Natural killer cell (primary cell): ENCODE data around the gene CETN1. TPM values are rescaled to one million over a fixed set of nuclear protein-coding genes. Genes with fewer than 3 reads are reported as not detected.

Source experiments
- ATAC-seq, 3 donors: fragments of 150-1000 bp in 2 of 3; fragments of 200-7000 bp in 1 of 3; cut with Tn5 transposase; 1 replicate in 1 of 3; 2 replicates in 2 of 3; pipeline ENCODE4 v1.10.0; 2021; ENCODE audit warnings: mild to moderate bottlenecking in 2 of 3, moderate library complexity in 2 of 3
- DNase-seq, 2 donors: peaks; one replicate each; pipeline versions ENCODE4 v3.0.0 to v3.0.0-alpha.2; 2013 to 2021; ENCODE audit warnings: mixed read lengths in 1 of 2
- H3K27ac ChIP-seq: one replicate; pipeline ENCODE4 v1.5.1; 2013; ENCODE audit warnings: mild to moderate bottlenecking, low read length
- H3K27me3 ChIP-seq: one replicate; pipeline ENCODE4 v1.6.1; 2013; ENCODE audit warnings: low read length; ENCODE audit not compliant: control insufficient read depth, insufficient read depth
- H3K36me3 ChIP-seq: one replicate; pipeline ENCODE4 v1.6.1; 2013; ENCODE audit warnings: low read length; ENCODE audit not compliant: control insufficient read depth, insufficient read depth
- H3K4me1 ChIP-seq: one replicate; pipeline ENCODE4 v1.6.1; 2013; ENCODE audit warnings: low read length; ENCODE audit not compliant: control insufficient read depth, insufficient read depth
- H3K4me3 ChIP-seq: one replicate; pipeline ENCODE4 v1.5.1; 2013; ENCODE audit warnings: low read length
- H3K9me3 ChIP-seq: one replicate; pipeline ENCODE4 v1.6.1; 2013; ENCODE audit warnings: low read length; ENCODE audit not compliant: control insufficient read depth, insufficient read depth
- H3K27ac Mint-ChIP-seq, 2 donors: one replicate each; pipeline ENCODE4 v1.8.0; 2022; ENCODE audit warnings: mild to moderate bottlenecking in 2 of 2, mixed read lengths in 2 of 2, moderate library complexity in 1 of 2
- H3K27me3 Mint-ChIP-seq, 2 donors: one replicate each; pipeline ENCODE4 v1.8.0; 2022; ENCODE audit warnings: low read depth in 2 of 2, mixed read lengths in 2 of 2
- H3K36me3 Mint-ChIP-seq: one replicate; pipeline ENCODE4 v1.8.0; 2022; ENCODE audit warnings: mixed read lengths
- H3K4me1 Mint-ChIP-seq, 2 donors: one replicate each; pipeline ENCODE4 v1.8.0; 2022; ENCODE audit warnings: mixed read lengths in 2 of 2
- H3K4me3 Mint-ChIP-seq: one replicate; pipeline ENCODE4 v1.8.0; 2022; ENCODE audit warnings: mild to moderate bottlenecking, moderate library complexity, mixed read lengths
- H3K9me3 Mint-ChIP-seq, 2 donors: one replicate each; pipeline ENCODE4 v1.8.0; 2022; ENCODE audit warnings: mixed read lengths in 2 of 2
- CTCF ChIP-seq: fragments of 200-600 bp; IDR thresholded peaks from one replicate; pipeline ENCODE4 v1.8.0; 2022; ENCODE audit warnings: antibody characterized with exemption
- WGBS: methylation state at CpG from one replicate; pipeline ENCODE4 v1.1.7; 2013; ENCODE audit warnings: missing lambda C conversion rate; ENCODE audit not compliant: insufficient coverage; 5-methylcytosine and 5-hydroxymethylcytosine counted together
- intact Hi-C: fragments of 100-400 bp; cut with micrococcal nuclease; formaldehyde crosslinking; loops from one replicate; pipeline ENCODE4 v1.14.2; 2022
- total RNA-seq, 4 donors: library from RNA; stranded (reverse); fragments of 120-200 nt in 1 of 4; gene quantifications; one replicate each; pipeline versions ENCODE4 v1.2.3 to v1.2.4, GENCODE V29; 2013 to 2022

Gene CETN1
- total RNA-seq, 3 donors from 2014 or later (not counting 1 experiment from before 2014, with no cell fraction given) = not detected

DNA sequence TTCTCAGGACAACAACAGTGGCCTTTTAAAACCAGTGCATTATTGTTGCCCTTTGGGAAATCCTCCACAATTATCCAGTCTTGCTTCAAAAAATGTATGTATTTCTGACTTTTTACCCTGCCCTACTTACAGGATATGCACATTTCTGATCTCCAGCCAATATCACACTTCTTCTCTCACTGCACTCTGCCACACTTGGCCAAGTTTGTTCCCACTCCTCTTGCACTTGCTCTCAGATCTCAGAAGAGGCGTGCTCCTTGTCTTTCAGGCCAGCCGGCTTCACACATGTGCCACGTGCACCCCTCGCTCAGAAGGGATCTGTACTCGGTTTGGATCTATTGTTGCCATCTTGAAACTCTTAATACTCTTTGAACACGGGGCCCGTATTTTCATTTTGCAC, 32.0 kb downstream of the CETN1 start:
- Mint-ChIP-seq H3K36me3 (no peaks in the 10 kb centered on the region), H3K27me3 (peaks cover 7 to 18% of the 10 kb centered on the region in 2 donors), H3K4me1 (no peaks in the 10 kb centered on the region), H3K4me3 (no peak overlapping the region), H3K27ac (no peak overlapping the region), H3K9me3 (no peaks in the 10 kb centered on the region)
- no peak for ATAC-seq
- peaks cover 2% of the 10 kb centered on the region for H3K4me1 ChIP-seq
- WGBS = 90% methylated on average over 7 of the region's 7 CpGs
- intact Hi-C loops = no loop called here
- TF ChIP-seq CTCF = no peak
- H3K4me3 ChIP-seq = no peak overlapping the region
- no peaks in the 10 kb centered on the region for H3K36me3 ChIP-seq
- H3K9me3 ChIP-seq = no peaks in the 10 kb centered on the region
- no peak for DNase-seq
- no peak overlapping the region for H3K27ac ChIP-seq
- no peaks in the 10 kb centered on the region for H3K27me3 ChIP-seq

GRCh38 chr18:614193-614592, 34.0 kb downstream of the CETN1 start:
- no peak overlapping the region for H3K4me3 Mint-ChIP-seq
- DNase-seq (no peak), ATAC-seq (no peak)
- H3K4me1 Mint-ChIP-seq = no peaks in the 10 kb centered on the region
- no peak overlapping the region for H3K27ac Mint-ChIP-seq
- H3K27me3 Mint-ChIP-seq = peaks cover 13 to 24% of the 10 kb centered on the region in 2 donors
- no peaks in the 10 kb centered on the region for H3K27me3 ChIP-seq
- intact Hi-C loops = no loop called here
- H3K36me3 Mint-ChIP-seq = no peaks in the 10 kb centered on the region
- TF ChIP-seq CTCF = no peak
- WGBS = no CpG with 5 or more reads among the region's 1 CpG
- H3K9me3 ChIP-seq = no peaks in the 10 kb centered on the region
- H3K36me3 ChIP-seq = no peaks in the 10 kb centered on the region
- H3K4me3 ChIP-seq = no peak overlapping the region
- peaks cover 2% of the 10 kb centered on the region for H3K4me1 ChIP-seq
- no peaks in the 10 kb centered on the region for H3K9me3 Mint-ChIP-seq
- no peak overlapping the region for H3K27ac ChIP-seq

- TF ChIP-seq CTCF = no peak
- ATAC-seq (no peak), DNase-seq (no peak)
- Mint-ChIP-seq H3K4me1 (no peaks in the 10 kb centered on the region), H3K27ac (no peak overlapping the region), H3K4me3 (no peak overlapping the region), H3K9me3 (no peaks in the 10 kb centered on the region), H3K36me3 (no peaks in the 10 kb centered on the region), H3K27me3 (peaks cover 12 to 24% of the 10 kb centered on the region in 2 donors)
- no peak overlapping the region for H3K27ac ChIP-seq
- no peak overlapping the region for H3K4me3 ChIP-seq
- no peaks in the 10 kb centered on the region for H3K9me3 ChIP-seq
- H3K4me1 ChIP-seq = peaks cover 2% of the 10 kb centered on the region
- H3K27me3 ChIP-seq = no peaks in the 10 kb centered on the region
- intact Hi-C loops = no loop called here
- WGBS = 65% methylated on average over 5 of the region's 5 CpGs
- no peaks in the 10 kb centered on the region for H3K36me3 ChIP-seq
Measured at GRCh38 chr18:615092-615521, 34.9 kb downstream of the CETN1 start.

GRCh38 chr18:615773-616172, 35.6 kb downstream of the CETN1 start:
- Histone ChIP-seq H3K4me1 (peaks cover 2% of the 10 kb centered on the region), H3K27me3 (no peaks in the 10 kb centered on the region), H3K9me3 (no peaks in the 10 kb centered on the region), H3K4me3 (no peak overlapping the region), H3K36me3 (no peaks in the 10 kb centered on the region), H3K27ac (no peak overlapping the region)
- H3K4me1 Mint-ChIP-seq = no peaks in the 10 kb centered on the region
- H3K36me3 Mint-ChIP-seq = no peaks in the 10 kb centered on the region
- ATAC-seq (no peak), DNase-seq (no peak)
- no peak for TF ChIP-seq CTCF
- H3K27me3 Mint-ChIP-seq = peaks cover 7 to 20% of the 10 kb centered on the region in 2 donors
- H3K9me3 Mint-ChIP-seq = no peaks in the 10 kb centered on the region
- 89% methylated on average over 4 of the region's 4 CpGs for WGBS
- no peak overlapping the region for H3K4me3 Mint-ChIP-seq
- intact Hi-C loops = no loop called here
- no peak overlapping the region for H3K27ac Mint-ChIP-seq
